Thoracic aorta (tissue), 2 donors: ENCODE results near the gene LRRTM2. TPM values are rescaled to one million over a fixed set of nuclear protein-coding genes. Genes with fewer than 3 reads are reported as not detected.

ENCODE experiments used
- ATAC-seq: fragments of 150-250 bp; one replicate; pipeline ENCODE4 v1.8.0; 2017; ENCODE audit warnings: low read depth; ENCODE audit not compliant: insufficient number of reproducible peaks, low FRiP score
- DNase-seq: peaks from one replicate; pipeline ENCODE4 v3.0.0-alpha.2; 2020; ENCODE audit warnings: low spot score
- H3K27ac ChIP-seq, 2 donors: fragments of 200-600 bp; sonication (generic); 1 replicate in 1 of 2; 2 replicates in 1 of 2; pipeline ENCODE4 v1.5.1; 2016; ENCODE audit warnings: mild to moderate bottlenecking in 2 of 2, moderate library complexity in 2 of 2
- H3K27me3 ChIP-seq: fragments of 200-600 bp; sonication (generic); replicated peaks from 2 replicates; pipeline ENCODE4 v1.6.0; 2016; ENCODE audit warnings: mild to moderate bottlenecking; ENCODE audit not compliant: insufficient read depth
- H3K36me3 ChIP-seq: fragments of 200-600 bp; sonication (generic); one replicate; pipeline ENCODE4 v1.5.1; 2016
- H3K4me1 ChIP-seq, 2 donors: fragments of 200-600 bp; sonication (generic); 1 replicate in 1 of 2; 2 replicates in 1 of 2; pipeline versions ENCODE4 v1.5.1 to v1.6.0; 2016; ENCODE audit warnings: low read depth in 2 of 2, mild to moderate bottlenecking in 1 of 2; ENCODE audit not compliant: control insufficient read depth in 1 of 2
- H3K4me3 ChIP-seq: fragments of 200-600 bp; sonication (generic); 2 replicates; pipeline ENCODE4 v1.5.1; 2016; ENCODE audit warnings: mild to moderate bottlenecking
- H3K9me3 ChIP-seq: fragments of 200-600 bp; sonication (generic); 2 replicates; pipeline ENCODE4 v1.5.1; 2016
- CTCF ChIP-seq: fragments of 200-600 bp; sonication (generic); IDR thresholded peaks from one replicate; pipeline ENCODE4 v1.5.1; 2019; ENCODE audit warnings: antibody characterized with exemption
- total RNA-seq, 2 donors: library from RNA; depleted of rRNA; stranded (reverse); fragments of >200 nt; gene quantifications; one replicate each; pipeline versions ENCODE4 v1.1.0 to v1.2.3, GENCODE V29; 2016

The LRRTM2 gene
- total RNA-seq, 2 donors from 2014 or later: 0.27 to 1.9 TPM

- H3K27me3 ChIP-seq: no peaks in the 10 kb centered on the region
- no peak for ATAC-seq
- no peaks in the 10 kb centered on the region for H3K36me3 ChIP-seq
- H3K4me1 ChIP-seq: peaks cover 18 to 69% of the 10 kb centered on the region in 2 donors
- H3K9me3 ChIP-seq: no peaks in the 10 kb centered on the region
- H3K4me3 ChIP-seq: no peak overlapping the region
- TF ChIP-seq CTCF: no peak
- no peak for DNase-seq
- H3K27ac ChIP-seq: no peak overlapping the region
Observed at GRCh38 chr5:138850865-138851435, 24.2 kb downstream of the LRRTM2 start.

GRCh38 chr5:138849882-138850281, 25.3 kb downstream of the LRRTM2 start:
- H3K4me1 ChIP-seq: peaks cover 24 to 71% of the 10 kb centered on the region in 2 donors
- H3K27ac ChIP-seq: no peak overlapping the region
- no peak for TF ChIP-seq CTCF
- H3K27me3 ChIP-seq: no peaks in the 10 kb centered on the region
- no peaks in the 10 kb centered on the region for H3K9me3 ChIP-seq
- no peak overlapping the region for H3K4me3 ChIP-seq
- no peaks in the 10 kb centered on the region for H3K36me3 ChIP-seq
- no peak for DNase-seq
- no peak for ATAC-seq

GRCh38 chr5:138849439-138849838, 25.7 kb downstream of the LRRTM2 start:
- no peak for TF ChIP-seq CTCF
- Histone ChIP-seq H3K4me1 (peaks cover 27 to 73% of the 10 kb centered on the region in 2 donors), H3K36me3 (no peaks in the 10 kb centered on the region), H3K27me3 (no peaks in the 10 kb centered on the region), H3K27ac (peak overlapping the region in 1 of 2 donors; percentile 50), H3K4me3 (no peak overlapping the region), H3K9me3 (no peaks in the 10 kb centered on the region)
- ATAC-seq (no peak), DNase-seq (no peak)

- peaks cover 43 to 90% of the 10 kb centered on the region in 2 donors for H3K4me1 ChIP-seq
- H3K4me3 ChIP-seq: peak overlapping the region; percentile 44
- peak overlapping the region; percentile 76 to 88 for H3K27ac ChIP-seq
- TF ChIP-seq CTCF: no peak
- H3K9me3 ChIP-seq: no peaks in the 10 kb centered on the region
- H3K27me3 ChIP-seq: no peaks in the 10 kb centered on the region
- DNase-seq (peak; percentile 23), ATAC-seq (peak; percentile 82)
- H3K36me3 ChIP-seq: no peaks in the 10 kb centered on the region
Observed at GRCh38 chr5:138844812-138845513, 30.2 kb downstream of the LRRTM2 start.

GRCh38 chr5:138844125-138844461, 31.0 kb downstream of the LRRTM2 start:
- no peaks in the 10 kb centered on the region for H3K27me3 ChIP-seq
- no peak for TF ChIP-seq CTCF
- H3K9me3 ChIP-seq: no peaks in the 10 kb centered on the region
- H3K27ac ChIP-seq: peak overlapping the region; percentile 76 to 88
- H3K4me1 ChIP-seq: peaks cover 39 to 90% of the 10 kb centered on the region in 2 donors
- DNase-seq: no peak
- no peak for ATAC-seq
- H3K36me3 ChIP-seq: no peaks in the 10 kb centered on the region
- peak overlapping the region; percentile 44 for H3K4me3 ChIP-seq
